GM23338 (cell line): Measurements from ENCODE around the gene SLC26A5.

Source experiments
- CREB1 ChIP-seq: fragments of 250-450 bp; sonication (Bioruptor Pico); IDR thresholded peaks from 2 replicates; pipeline ENCODE4 v1.5.0; 2020; ENCODE audit warnings: low read depth, mild to moderate bottlenecking, moderate library complexity
- EZH2phosphoT487 ChIP-seq: fragments of 200-600 bp; sonication (generic); IDR thresholded peaks from one replicate; pipeline ENCODE4 v1.8.1; 2018; ENCODE audit warnings: antibody characterized with exemption; ENCODE audit not compliant: unreplicated experiment
- NANOG ChIP-seq: IDR thresholded peaks from 2 replicates; pipeline ENCODE4 v1.6.1; 2016; ENCODE audit warnings: antibody characterized with exemption, borderline replicate concordance
- POLR2AphosphoS5 ChIP-seq: IDR thresholded peaks from 2 replicates; pipeline ENCODE4 v1.6.1; 2016; ENCODE audit warnings: antibody characterized with exemption, low read depth
- TF ChIP-seq, protein P1 (sequence below), 2 experiments: fragments of 200-600 bp in 1 of 2; sonication (generic) in 1 of 2; conservative IDR thresholded peaks; 2 replicates each; pipeline versions ENCODE4 v1.5.1 to v1.6.1; 2016 to 2017; ENCODE audit warnings: antibody characterized with exemption in 2 of 2, low read depth in 2 of 2, mild to moderate bottlenecking in 2 of 2, moderate library complexity in 1 of 2
- TF ChIP-seq, protein P2 (sequence below): IDR thresholded peaks from one replicate; pipeline ENCODE4 v1.6.1; 2018; ENCODE audit warnings: antibody characterized with exemption; ENCODE audit not compliant: unreplicated experiment

DNA sequence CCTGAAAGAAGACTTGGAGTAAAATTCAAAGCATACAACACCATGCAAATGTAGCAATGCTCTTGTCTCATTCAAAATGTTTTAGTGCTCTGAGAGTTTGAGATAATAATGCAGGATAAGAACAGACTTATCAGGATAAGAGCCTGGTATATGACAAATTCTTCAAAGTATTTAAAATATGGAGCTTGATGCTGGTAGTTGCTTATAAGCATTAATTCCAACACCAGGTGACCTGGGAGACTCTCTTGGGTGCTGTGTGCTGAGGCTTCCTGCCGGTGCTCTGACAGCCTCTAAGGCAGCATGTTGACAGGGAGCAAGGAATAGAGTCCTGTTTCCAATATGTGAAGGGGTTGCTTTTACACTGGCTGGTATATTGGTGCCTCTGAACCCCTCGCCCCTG lies 34.8 kb upstream of the SLC26A5 start:
- TF ChIP-seq, protein P1, sequence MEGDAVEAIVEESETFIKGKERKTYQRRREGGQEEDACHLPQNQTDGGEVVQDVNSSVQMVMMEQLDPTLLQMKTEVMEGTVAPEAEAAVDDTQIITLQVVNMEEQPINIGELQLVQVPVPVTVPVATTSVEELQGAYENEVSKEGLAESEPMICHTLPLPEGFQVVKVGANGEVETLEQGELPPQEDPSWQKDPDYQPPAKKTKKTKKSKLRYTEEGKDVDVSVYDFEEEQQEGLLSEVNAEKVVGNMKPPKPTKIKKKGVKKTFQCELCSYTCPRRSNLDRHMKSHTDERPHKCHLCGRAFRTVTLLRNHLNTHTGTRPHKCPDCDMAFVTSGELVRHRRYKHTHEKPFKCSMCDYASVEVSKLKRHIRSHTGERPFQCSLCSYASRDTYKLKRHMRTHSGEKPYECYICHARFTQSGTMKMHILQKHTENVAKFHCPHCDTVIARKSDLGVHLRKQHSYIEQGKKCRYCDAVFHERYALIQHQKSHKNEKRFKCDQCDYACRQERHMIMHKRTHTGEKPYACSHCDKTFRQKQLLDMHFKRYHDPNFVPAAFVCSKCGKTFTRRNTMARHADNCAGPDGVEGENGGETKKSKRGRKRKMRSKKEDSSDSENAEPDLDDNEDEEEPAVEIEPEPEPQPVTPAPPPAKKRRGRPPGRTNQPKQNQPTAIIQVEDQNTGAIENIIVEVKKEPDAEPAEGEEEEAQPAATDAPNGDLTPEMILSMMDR (conservative IDR thresholded peaks at IDR 0.05; ENCODE audit: low read depth in 2 of 2): no peak
- TF ChIP-seq NANOG (no peak), POLR2AphosphoS5 (no peak), CREB1 (CRISPR knock-in tag) (no peak), EZH2phosphoT487 (no peak)
- TF ChIP-seq, protein P2, sequence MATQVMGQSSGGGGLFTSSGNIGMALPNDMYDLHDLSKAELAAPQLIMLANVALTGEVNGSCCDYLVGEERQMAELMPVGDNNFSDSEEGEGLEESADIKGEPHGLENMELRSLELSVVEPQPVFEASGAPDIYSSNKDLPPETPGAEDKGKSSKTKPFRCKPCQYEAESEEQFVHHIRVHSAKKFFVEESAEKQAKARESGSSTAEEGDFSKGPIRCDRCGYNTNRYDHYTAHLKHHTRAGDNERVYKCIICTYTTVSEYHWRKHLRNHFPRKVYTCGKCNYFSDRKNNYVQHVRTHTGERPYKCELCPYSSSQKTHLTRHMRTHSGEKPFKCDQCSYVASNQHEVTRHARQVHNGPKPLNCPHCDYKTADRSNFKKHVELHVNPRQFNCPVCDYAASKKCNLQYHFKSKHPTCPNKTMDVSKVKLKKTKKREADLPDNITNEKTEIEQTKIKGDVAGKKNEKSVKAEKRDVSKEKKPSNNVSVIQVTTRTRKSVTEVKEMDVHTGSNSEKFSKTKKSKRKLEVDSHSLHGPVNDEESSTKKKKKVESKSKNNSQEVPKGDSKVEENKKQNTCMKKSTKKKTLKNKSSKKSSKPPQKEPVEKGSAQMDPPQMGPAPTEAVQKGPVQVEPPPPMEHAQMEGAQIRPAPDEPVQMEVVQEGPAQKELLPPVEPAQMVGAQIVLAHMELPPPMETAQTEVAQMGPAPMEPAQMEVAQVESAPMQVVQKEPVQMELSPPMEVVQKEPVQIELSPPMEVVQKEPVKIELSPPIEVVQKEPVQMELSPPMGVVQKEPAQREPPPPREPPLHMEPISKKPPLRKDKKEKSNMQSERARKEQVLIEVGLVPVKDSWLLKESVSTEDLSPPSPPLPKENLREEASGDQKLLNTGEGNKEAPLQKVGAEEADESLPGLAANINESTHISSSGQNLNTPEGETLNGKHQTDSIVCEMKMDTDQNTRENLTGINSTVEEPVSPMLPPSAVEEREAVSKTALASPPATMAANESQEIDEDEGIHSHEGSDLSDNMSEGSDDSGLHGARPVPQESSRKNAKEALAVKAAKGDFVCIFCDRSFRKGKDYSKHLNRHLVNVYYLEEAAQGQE: no peak
